OCI-LY3 (cell line): ENCODE measurements around the gene PPP2R5B.

Source experiments
- CTCF ChIP-seq: fragments of 200-600, 300-600 bp; sonication (generic); IDR thresholded peaks from 2 replicates; pipeline ENCODE4 v1.5.1; 2014; ENCODE audit warnings: antibody characterized with exemption, low read length, low read depth
- EZH2phosphoT487 ChIP-seq: fragments of 200-600 bp; shearing (Covaris generic); IDR thresholded peaks from 2 replicates; pipeline ENCODE4 v1.6.1; 2018; ENCODE audit warnings: antibody characterized with exemption, mixed run types, low read depth

GRCh38 chr11:64916775-64917662 is 7.5 kb upstream of the PPP2R5B start, which contains the start of gene ATG2A:
- TF ChIP-seq CTCF = no peak
- no peak for TF ChIP-seq EZH2phosphoT487
